GM18517 (cell line): ENCODE measurements around the gene SLC5A11.
"Not testable (repeated sequence)": the region's sequence is repeated elsewhere in the genome, so short reads cannot be mapped to it uniquely, and the experiment has no call there.

Experiments used
- ATAC-seq: cut with Tn5 transposase; IDR thresholded peaks from one replicate; pipeline ENCODE4 v1.9.1; 2021; ENCODE audit warnings: mild to moderate bottlenecking, moderate library complexity; ENCODE audit not compliant: unreplicated experiment

The SLC5A11 gene, protein sequence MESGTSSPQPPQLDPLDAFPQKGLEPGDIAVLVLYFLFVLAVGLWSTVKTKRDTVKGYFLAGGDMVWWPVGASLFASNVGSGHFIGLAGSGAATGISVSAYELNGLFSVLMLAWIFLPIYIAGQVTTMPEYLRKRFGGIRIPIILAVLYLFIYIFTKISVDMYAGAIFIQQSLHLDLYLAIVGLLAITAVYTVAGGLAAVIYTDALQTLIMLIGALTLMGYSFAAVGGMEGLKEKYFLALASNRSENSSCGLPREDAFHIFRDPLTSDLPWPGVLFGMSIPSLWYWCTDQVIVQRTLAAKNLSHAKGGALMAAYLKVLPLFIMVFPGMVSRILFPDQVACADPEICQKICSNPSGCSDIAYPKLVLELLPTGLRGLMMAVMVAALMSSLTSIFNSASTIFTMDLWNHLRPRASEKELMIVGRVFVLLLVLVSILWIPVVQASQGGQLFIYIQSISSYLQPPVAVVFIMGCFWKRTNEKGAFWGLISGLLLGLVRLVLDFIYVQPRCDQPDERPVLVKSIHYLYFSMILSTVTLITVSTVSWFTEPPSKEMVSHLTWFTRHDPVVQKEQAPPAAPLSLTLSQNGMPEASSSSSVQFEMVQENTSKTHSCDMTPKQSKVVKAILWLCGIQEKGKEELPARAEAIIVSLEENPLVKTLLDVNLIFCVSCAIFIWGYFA

DNA sequence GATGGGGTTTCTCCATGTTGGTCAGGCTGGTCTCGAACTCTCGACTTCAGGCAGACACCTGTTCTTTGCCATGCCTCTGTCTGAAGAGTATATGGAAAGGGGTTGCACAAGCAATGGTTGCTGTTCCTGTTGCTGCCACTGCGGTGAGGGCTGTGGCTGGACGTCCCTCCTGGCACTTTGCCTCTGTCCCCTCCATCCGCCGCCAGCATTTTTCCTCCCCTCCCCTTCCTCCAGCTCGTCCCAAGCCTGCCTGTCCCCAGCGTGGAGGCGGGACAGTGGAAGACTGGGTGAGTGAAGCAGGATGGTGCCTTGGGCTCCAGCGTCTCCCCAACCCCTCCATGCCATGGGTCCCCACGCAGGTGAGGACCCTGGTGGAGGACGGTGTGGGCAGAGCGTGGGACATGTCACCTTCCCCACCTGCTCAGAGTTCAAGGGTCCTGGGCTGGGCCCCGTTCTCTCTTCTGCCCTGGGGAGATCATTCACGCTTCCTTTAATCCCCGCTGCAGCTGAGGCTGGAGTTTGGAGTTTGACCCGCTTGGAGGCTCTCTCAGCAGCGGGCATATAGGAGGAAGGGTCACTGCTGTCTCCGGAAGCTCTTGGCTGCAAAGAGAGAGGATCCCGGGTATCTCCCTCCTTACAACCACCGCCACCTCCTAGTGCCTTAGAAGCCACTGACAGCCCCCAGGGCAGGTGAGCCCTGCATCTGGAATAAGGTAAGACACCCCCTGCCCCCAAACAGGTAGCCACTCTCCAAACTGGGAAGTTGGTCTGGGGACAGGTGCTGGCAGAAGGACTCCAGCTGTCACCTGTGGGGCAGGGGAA lies at the start of gene SLC5A11:
TSS of gene SLC5A11 (plus strand) at position 238 of the 822 bp plus-strand sequence. CDS start 12,681 bp downstream, outside the sequence.
- ATAC-seq = no peak

DNA sequence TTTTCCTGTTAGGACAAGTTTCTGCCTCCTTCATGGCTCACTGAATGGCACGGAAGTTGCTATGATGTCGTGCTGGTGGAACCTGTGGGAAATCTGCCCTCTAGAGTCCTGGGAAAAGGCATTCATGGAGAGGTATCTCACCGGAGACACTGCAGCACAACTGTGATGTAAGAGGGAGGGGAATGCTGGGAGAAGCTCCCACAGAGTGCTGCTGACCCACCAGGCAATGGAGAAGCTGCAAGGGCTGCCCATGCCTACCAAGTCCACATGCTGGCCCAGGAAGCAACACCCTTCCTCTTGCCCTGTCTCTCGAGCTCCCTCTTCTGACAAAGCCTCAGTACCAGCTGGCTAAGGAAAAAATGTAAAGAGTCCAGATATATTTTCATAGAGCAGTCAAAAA lies 45.2 kb upstream of the SLC5A11 start:
- no peak for ATAC-seq

DNA sequence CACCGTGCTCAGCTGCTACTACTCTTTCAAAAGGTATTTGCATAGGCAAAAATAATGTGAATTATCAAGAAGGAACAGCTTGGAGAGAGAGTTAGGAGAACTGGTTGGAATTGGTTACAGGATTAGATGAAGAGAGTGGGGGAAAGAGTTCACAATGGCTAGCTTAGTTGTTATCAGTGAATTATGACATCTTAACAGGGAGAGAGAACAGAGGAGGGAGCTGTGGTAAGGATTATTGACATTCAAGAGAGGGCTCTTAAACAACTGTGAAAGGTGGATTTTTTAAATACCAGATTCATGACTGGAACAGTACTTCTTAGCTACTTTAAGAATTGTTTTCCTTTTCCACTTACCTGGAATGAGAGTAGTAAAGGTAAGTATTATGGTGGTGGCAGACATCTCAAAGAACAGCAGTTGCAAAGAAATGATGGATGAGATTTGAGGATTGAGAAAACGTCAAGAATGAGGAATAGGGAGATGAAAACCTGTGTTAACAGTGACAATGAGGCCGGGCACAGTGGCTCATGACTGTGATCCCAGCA lies 43.9 kb upstream of the SLC5A11 start:
- no peak for ATAC-seq

DNA sequence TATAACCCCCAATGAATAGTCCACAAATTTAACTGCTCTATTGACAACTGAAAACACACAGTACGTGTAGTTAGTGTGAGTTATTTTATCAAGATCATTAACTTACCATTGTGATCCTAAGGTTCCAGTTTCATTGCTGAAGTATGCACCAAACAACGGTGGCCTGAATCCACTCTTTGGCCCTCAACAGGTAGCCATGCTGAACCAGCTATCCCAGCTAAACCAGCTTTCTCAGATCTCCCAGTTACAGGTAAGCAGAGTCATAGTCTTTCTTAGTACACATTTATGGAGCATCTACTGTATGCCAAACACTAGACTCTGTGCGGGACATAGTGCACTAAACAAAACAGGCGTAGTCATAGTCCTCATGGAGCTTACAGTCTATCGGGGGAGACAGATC lies 40.3 kb upstream of the SLC5A11 start:
- ATAC-seq = no peak

DNA sequence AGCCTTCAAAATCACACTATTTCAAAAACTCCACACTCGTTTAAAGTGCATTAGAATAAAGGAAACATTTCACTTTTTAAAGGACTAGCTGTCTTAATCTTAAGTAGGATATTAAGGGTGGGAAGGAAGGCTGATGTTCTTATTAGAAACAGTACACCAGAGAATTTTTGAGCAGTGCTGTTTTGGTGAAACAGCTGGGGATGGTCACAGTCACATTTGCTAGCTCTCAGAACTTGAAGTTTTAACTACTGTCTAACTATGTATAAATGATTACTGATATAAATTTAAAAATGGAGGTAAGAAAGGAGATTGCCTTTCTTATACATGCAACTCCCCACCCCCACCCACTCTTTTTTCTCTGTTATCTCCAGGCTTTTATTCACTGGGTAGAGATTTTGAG lies 38.5 kb upstream of the SLC5A11 start:
- ATAC-seq = no peak

DNA sequence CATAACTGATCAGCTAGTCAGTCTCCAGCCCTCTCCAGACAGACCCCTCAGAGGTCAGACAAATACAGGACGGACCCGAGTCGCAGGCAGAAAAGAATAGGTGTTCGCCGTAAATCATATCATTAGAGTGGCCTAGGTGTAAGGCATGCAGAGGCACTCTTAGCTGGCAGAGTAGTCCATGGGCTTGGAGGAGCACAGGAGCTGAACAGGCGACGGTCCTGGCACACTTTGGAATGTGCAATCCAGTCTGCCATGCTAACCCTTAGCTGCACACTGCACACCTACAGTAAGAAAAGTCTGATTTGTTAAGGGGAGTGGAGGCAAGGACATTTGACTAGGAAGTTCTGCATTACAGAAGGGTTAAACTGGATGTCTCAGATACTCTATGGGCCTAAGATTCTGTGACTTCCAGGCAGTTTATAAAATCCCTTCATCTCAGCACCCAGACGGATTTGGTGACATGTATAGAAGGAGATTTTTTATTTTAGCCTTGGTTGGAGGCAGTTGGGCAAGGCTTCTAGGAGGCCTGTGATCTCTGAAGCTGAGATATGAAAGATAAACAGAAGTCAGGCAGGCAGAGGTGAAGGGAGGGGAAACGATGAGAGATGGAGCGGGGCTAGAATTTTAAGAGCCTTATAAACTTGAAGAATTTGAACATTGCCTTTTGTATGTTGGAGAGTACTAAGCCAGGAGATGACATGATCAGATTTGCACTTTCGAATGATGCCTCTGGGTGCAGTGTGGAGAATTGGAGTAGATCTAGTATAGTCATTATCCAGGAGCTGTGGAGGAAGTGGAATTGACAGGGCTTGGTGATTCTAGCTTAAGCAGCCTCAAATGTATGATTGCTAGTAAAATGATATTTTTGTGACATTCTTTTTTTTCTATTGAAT lies 34.6 kb upstream of the SLC5A11 start:
- no peak for ATAC-seq

DNA sequence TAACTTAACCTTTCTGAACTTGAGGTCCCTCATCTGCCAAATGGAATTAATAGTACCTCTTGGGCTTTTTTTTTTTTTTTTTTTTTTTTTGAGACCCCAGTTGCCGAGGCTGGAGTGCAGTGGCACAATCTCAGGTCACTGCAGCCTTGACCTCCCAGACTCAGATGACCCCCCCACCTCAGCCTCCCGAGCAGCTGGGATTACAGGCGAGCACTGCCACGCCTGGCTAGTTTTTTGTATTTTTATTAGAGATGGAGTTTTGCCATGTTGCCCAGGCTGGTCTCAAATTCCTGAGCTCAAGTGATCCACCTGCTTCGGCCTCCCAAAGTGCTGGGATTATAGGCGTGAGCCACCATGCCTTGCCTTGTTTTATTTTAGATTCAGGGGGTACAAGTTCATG lies 33.0 kb upstream of the SLC5A11 start:
- not testable (repeated sequence) for ATAC-seq

DNA sequence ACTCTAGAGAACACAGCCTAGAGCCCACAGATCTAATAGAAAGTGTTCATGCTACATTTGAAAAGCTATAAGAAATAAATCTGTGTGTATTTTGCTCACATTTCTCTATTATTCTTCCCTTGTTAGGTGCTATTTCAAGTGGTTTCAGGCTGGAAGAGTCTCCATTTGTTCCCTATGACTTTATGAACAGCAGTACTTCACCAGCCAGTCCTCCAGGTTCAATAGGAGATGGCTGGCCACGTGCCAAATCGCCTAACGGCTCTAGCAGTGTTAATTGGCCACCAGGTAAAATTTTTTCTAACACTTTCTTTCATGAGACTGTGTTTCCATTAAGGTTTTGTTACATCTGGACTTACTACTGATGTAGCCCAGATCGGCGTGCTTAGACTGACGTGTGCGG lies 30.7 kb upstream of the SLC5A11 start:
- no peak for ATAC-seq

DNA sequence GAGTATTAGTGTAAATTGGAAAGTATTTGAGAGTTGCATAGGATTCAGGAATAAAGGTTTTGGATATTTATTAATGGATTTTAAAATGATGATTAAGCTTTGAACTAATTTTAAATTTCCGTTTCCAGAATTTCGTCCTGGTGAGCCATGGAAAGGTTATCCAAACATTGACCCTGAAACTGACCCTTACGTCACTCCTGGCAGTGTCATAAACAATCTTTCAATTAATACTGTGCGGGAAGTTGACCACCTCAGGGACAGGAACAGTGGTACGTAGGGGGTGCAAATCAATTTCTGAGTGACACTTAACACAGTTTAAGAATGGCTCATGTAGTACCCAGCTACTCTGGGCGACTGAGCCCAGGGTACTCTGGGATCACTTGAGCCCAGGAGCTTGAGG lies 29.1 kb upstream of the SLC5A11 start:
- no peak for ATAC-seq

DNA sequence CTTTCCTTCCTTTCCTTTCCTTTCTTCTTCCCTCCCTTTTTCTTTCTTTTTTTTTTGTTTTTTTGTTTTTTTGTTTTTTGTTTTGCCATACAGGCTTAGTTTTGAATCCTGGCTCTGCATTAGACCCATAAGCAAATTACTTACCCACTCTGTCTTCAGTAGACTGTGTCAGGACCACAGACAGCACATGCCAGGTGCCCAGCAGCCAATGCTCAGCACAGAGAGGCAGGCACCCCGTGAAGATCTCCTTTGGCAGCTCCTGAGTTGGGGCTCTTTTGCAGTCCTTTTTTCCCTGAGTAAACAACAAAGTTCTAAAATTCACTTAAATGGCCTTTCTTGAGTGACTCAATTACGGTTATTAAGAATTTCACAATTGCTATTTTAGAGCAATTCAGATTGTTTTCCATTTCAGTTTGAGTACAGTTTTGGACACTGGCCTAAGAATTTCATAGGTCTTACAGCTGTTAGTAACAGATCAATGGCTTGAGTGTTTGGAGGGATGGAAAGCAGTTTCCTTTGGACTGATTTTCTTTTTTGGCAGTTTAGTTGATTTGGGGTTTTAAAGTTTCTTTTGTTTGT lies 26.2 kb upstream of the SLC5A11 start:
- ATAC-seq = no peak

DNA sequence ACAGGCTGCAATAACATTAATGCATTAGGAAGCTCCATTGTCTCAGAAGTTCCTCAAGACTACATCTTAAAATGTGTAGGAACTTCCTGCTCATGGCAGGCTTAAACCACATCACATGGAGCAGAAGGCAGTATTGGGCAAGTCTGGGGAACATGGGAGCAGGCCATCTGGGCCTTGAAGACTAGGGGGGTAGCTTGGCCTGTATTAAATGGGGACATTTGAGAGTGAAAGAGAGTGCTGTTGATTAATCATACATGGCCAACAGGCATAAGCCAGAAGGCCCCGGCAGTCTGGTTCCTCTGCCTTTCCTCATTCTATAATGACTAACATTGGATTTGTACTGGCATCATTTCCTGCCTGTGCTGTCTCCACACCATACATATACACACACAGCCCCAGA lies 25.2 kb upstream of the SLC5A11 start:
- ATAC-seq = no peak

DNA sequence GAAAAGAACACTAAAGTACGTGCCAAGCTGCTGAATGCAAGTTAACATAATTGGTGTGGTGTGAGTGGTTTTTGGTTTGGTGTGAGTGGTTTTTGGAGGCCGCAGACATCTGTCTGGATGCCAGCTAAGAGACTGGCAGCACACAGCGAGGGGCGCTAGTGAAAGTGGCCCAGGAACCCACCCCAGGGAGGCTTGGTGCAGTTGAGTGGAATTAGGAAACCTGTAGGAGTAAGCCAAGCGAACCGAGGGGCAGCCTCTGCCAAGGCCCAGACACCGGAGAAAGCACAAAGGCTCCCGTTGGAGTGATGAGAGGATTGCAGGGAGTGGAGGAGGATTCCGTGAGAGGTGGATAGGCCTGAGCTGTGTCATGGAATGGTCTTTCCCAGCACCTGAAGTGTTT lies 24.6 kb upstream of the SLC5A11 start:
- no peak for ATAC-seq

DNA sequence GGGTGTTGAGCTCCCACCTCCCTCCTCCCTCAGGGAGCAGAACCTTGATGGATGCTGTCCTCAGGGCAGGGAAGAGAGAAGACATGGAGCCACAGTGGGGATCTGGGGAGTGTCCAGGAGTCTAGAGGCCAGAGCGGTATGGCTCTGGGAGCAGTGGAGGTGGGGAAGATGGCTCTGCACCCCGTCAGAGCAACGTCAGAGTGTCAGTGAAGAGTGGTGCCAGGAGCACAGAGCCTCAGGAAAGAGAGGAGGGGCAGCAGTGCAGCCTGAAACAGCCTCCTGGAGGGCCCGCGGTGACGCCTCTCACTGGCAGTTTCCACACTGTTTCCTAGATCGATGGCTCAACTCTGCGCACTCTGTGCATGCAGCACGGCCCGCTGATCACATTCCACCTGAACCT lies 23.2 kb upstream of the SLC5A11 start:
- ATAC-seq = no peak

DNA sequence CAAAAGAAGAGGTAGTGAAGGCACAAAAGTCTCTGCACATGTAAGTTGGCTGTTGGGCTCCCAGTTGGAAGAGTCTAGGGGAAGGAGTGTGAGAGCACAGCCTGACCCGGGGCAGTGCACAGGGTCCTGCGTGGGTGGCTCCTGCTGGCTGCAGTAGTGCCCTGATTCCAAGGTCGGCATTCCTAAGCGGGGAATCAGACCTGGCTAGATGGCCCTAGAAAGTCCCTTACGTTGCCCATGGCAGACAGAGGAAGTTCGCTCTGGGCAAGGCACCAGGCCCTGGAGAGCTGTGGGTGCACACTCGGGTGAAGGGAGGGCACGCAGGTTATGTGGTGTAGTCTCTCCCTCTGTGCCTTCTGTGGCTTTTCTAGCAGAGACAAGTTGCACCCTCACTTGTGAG lies 22.8 kb upstream of the SLC5A11 start:
- no peak for ATAC-seq

DNA sequence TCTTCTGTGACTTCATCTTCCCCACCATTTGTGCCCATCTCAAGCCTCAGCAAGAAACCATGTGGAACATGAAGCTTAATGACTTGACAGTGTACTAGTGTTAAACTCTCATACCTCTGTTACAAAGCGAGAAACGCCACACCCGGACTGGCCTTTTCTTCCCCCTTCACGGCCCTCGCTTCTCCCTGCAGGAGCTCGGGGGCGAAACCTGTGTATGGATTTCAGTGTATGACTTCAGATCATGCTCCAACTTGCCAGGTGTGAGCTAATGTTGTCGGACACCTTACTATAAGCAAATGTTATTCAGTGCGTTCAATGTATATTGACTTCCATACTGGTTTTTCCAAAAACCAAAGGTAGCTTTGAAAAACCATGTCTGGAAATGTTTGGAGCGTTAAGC lies 20.1 kb upstream of the SLC5A11 start:
- ATAC-seq = no peak

DNA sequence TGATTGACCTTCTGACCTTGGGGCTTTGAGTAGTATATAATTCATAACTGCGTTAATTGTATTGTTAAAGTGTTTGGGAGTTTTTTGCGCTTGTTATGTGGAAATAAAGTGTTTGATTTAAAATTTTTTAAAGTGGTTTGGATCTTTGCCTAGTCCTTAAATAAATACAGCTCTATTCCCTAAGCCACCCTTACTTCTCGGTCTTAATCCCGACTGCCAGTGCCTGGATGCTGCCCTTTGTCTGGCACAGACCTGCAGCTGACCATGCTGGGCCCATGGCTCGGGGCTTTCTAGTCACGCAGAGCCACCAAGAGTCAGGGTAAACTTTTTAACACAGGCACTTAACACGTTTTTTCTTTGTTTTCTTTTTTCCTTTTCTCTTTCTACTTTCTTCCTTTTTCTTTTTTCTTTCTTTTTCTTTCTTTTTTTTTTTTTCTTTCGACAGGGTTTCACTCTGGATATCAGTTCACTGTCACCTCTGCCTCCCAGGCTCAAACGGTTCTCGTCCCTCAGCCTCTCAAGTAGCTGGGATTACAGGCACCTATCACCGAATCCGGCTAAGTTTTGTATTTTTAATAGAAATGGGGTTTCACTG lies 19.6 kb upstream of the SLC5A11 start:
- no peak for ATAC-seq

DNA sequence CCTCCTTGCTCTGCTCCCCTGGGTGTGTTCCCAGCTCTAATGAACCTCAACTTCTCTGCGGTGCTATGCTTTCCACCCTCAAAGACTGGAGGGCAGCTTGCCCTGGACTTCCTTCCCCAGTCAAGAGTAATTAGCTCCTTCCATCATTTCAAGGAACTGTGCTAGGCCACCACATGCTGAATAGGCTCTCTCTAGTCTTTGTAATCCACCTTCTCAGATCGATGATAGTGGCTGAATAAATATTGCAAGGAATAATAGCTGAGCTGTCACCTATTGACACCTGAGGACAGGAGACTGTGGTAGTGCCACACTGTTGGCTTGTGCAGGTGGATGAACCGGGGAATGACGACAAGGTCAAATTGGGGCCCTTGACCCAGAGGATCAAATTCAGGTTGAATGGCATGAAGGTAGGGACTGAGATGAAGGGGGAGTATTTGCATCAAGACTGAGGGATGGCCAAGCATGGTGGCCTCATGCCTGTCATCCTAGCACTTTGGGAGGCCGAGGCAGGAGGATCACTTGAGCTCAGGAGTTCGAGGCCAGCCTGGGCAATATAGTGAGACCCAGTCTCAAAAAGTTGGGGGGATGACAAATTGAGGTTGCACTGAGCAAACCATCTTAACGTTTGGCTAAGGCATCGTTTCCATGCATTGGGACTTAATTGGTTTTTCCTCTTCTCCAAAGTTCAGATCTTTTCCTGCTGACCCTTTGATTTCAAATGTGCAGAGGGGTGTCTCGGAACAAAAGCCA lies 18.8 kb upstream of the SLC5A11 start:
- ATAC-seq = no peak

DNA sequence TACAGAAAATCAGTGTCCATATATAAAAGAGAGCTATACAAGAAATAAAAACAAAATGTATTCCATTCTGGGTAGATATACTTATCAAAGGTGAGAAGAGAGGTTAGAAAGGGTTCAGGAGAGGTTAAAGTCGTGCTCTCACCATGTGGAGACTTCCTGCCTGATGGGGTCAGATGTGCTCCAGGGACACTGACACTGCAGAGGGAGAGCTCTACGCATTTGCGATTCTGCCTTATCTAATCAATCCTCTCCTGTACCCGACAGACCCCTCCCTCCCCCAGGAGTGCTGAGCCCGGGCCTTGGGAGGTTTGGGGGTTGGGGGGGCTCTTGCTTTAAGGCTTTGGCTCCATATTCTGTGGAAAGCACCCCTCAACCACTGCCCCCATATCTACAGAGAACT lies 16.6 kb upstream of the SLC5A11 start:
- ATAC-seq = no peak

DNA sequence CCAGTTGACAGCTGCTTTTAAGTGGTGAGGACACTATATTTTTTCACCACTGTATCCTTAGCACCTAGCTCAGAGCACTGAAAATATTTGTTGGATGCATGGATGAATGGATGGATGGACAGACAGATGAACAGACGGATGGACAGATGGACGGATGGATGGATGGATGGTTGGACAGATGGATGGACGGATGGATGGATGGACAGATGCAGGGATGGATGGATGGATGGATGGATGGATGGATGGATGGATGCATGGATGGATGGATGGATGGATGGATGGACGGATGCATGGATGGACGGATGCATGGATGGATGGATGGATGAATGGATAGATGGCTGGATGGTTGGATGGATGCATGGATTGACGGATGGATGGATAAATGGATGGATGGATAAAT lies 12.4 kb upstream of the SLC5A11 start:
- ATAC-seq = no peak
